Measurements from ENCODE around the gene PGAP3.
A peak's percentile ranks its signal among the peaks of the same experiment; 100 is the strongest.

PGAP3 gene

GRCh38 chr17:39660397-39661385, 27.2 kb downstream of the PGAP3 start:
- DNase-seq (ENCODE audit: low spot score) = peak; percentile 84

GRCh38 chr17:39660011-39660360, 27.9 kb downstream of the PGAP3 start:
- no peak for DNase-seq (ENCODE audit: low spot score)

- no peak for DNase-seq (ENCODE audit: low spot score)
Measured at GRCh38 chr17:39659279-39660010, 28.4 kb downstream of the PGAP3 start.

- DNase-seq (ENCODE audit: low spot score) = no peak
Measured at GRCh38 chr17:39658760-39659159, 29.1 kb downstream of the PGAP3 start.

GRCh38 chr17:39658346-39658745, 29.5 kb downstream of the PGAP3 start:
- no peak for DNase-seq (ENCODE audit: low spot score)

GRCh38 chr17:39655105-39655504, 32.8 kb downstream of the PGAP3 start:
- no peak for DNase-seq (ENCODE audit: low spot score)

- DNase-seq (ENCODE audit: low spot score) = peak; percentile 93
Measured at GRCh38 chr17:39653662-39654331, 34.1 kb downstream of the PGAP3 start.

GRCh38 chr17:39653316-39653661, 34.6 kb downstream of the PGAP3 start:
- no peak for DNase-seq (ENCODE audit: low spot score)

GRCh38 chr17:39652587-39653315, 35.1 kb downstream of the PGAP3 start:
- no peak for DNase-seq (ENCODE audit: low spot score)

GRCh38 chr17:39651923-39652586, 35.8 kb downstream of the PGAP3 start:
- no peak for DNase-seq (ENCODE audit: low spot score)

- DNase-seq (ENCODE audit: low spot score) = no peak
Measured at GRCh38 chr17:39650121-39650579, 37.7 kb downstream of the PGAP3 start.

GRCh38 chr17:39648616-39649366, 39.1 kb downstream of the PGAP3 start:
- DNase-seq (ENCODE audit: low spot score) = no peak

GRCh38 chr17:39647256-39647655, 40.6 kb downstream of the PGAP3 start:
- no peak for DNase-seq (ENCODE audit: low spot score)

GRCh38 chr17:39643271-39643670, 44.6 kb downstream of the PGAP3 start:
- DNase-seq (ENCODE audit: low spot score) = no peak

- no peak for DNase-seq (ENCODE audit: low spot score)
Measured at GRCh38 chr17:39642291-39643074, 45.4 kb downstream of the PGAP3 start.

- no peak for DNase-seq (ENCODE audit: low spot score)
Measured at GRCh38 chr17:39641883-39642282, 46.0 kb downstream of the PGAP3 start.

GRCh38 chr17:39641097-39641496, 46.8 kb downstream of the PGAP3 start:
- DNase-seq (ENCODE audit: low spot score) = no peak

- no peak for DNase-seq (ENCODE audit: low spot score)
Measured at GRCh38 chr17:39640591-39641031, 47.2 kb downstream of the PGAP3 start.

- no peak for DNase-seq (ENCODE audit: low spot score)
Measured at GRCh38 chr17:39639566-39640458, 48.0 kb downstream of the PGAP3 start.

Measured in D341Med (cell line).